ENCODE measurements around the gene ARFGEF2. TPM values are rescaled to one million over a fixed set of nuclear protein-coding genes. Genes with fewer than 3 reads are reported as not detected.

ARFGEF2 gene
- total RNA-seq, 1 donor from 2014 or later, result 37.9 TPM

DNA sequence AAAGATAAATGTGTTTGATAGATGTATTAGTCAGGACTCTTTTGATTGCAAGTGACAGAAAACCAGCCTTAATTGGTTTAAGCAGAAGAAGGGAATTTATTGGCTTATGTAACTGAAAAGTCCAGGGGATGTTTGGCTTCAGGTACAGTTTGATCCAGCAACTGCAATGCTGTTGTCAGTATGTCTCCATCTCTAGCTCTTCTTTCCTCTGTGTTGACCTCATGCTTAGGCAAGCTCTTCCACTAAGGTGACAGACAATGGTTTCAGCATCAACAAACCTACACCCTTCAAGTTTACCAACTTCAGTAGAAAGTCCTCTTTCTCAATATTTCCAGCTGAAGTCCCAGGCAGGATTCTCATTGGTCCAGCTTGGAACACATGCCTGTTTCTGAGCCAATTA lies 28.1 kb upstream of the ARFGEF2 start:
- Histone ChIP-seq H3K4me3 (no peak overlapping the region), H3K9me3 (no peaks in the 10 kb centered on the region), H3K36me3 (no peaks in the 10 kb centered on the region), H3K27me3 (no peaks in the 10 kb centered on the region), H3K27ac (no peak overlapping the region), H3K4me1 (no peaks in the 10 kb centered on the region)
- intact Hi-C loops (cut with DNase I), result no loop called here
- TF ChIP-seq, protein P1, sequence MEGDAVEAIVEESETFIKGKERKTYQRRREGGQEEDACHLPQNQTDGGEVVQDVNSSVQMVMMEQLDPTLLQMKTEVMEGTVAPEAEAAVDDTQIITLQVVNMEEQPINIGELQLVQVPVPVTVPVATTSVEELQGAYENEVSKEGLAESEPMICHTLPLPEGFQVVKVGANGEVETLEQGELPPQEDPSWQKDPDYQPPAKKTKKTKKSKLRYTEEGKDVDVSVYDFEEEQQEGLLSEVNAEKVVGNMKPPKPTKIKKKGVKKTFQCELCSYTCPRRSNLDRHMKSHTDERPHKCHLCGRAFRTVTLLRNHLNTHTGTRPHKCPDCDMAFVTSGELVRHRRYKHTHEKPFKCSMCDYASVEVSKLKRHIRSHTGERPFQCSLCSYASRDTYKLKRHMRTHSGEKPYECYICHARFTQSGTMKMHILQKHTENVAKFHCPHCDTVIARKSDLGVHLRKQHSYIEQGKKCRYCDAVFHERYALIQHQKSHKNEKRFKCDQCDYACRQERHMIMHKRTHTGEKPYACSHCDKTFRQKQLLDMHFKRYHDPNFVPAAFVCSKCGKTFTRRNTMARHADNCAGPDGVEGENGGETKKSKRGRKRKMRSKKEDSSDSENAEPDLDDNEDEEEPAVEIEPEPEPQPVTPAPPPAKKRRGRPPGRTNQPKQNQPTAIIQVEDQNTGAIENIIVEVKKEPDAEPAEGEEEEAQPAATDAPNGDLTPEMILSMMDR (IDR thresholded peaks at IDR 0.05), result no peak
- DNase-seq (no peak), ATAC-seq (no peak)

DNA sequence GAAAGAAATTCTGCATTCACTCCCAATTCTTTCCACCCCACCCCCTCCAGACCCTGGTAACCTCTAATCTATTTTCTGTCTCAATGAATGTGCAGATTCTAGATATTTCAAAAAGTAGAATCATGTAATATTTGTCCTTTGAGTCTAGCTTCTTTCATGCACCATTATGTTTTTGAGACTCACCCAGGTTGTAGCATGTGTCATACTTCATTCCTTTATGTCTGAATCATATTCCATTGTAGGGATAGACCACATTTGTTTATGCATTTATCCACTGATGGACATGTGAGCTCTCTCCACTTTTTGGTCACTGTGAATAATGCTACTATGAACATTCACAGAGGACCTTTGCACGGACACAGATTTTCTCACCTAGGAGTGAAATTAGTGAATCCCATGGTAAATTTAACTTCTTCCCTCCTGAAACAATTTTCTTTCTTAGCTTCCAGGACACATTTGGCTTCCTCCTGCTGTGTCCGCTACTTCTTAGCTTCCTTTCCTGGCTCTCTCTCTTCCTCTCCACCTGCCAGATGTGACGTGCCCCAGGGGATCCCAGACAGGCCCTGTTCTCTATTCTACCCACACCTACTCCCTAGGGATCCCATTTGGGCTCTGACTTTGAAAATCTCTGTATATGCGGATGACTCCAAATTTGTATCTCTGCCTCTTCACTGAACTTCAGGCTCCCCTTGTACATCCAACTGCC lies 24.1 kb upstream of the ARFGEF2 start:
- Histone ChIP-seq H3K4me1 (no peaks in the 10 kb centered on the region), H3K27me3 (no peaks in the 10 kb centered on the region), H3K36me3 (no peaks in the 10 kb centered on the region), H3K9me3 (no peaks in the 10 kb centered on the region), H3K27ac (no peak overlapping the region), H3K4me3 (no peak overlapping the region)
- DNase-seq (no peak), ATAC-seq (no peak)
- intact Hi-C loops (cut with DNase I), result no loop called here
- TF ChIP-seq, protein P1 (IDR thresholded peaks at IDR 0.05), result no peak

DNA sequence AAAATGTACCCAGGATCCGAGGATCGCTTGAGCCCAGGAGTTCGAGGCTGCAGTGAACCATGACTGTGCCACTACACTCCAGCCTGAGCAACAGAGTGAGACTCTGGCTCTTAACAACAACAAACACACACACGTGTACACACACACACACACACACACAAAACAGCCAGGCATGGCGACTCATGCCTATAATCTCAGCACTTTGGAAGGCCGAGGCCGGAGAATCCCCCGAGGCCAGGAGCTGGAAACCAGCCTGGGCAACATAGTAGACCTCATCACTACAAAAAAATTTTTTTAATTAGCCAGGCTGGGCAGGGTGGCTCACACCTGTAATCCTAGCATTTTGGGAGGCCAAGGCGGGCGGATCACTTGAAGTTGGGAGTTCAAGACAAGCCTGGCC lies 23.3 kb upstream of the ARFGEF2 start:
- Histone ChIP-seq H3K36me3 (no peaks in the 10 kb centered on the region), H3K27ac (no peak overlapping the region), H3K27me3 (no peaks in the 10 kb centered on the region), H3K4me3 (no peak overlapping the region), H3K9me3 (no peaks in the 10 kb centered on the region), H3K4me1 (no peaks in the 10 kb centered on the region)
- TF ChIP-seq, protein P1 (IDR thresholded peaks at IDR 0.05), result no peak
- intact Hi-C loops (cut with DNase I), result no loop called here
- ATAC-seq, result no peak
- no peak for DNase-seq

DNA sequence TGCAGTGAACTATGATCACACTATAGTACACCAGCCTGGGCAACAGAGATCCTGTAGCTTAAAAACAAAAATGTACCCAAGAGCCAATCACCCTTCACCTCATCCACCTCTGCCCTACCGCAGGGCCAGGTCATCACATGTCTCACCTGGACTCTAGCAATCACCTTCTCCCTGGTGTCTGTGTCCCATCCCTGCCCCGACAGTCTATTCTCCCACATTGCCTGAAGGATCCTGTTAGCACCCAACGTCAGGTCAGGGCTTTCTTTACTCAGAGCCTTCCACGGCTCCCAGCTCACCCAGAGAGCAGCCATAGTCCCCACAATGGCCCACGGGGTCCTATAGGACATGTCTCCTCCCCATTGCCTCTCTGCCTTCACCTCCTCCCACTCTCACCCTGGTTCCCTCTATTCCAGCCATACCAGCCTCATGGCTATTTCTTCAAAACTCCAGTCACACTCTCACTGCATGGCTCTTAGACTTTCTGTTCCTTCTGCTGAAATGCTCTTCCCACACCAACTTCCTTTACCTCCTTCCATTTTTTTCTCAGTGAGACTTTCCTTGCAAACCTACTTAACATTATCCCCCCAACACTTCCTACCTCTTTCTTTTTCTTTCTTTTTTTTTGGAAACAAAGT lies 22.5 kb upstream of the ARFGEF2 start:
- intact Hi-C loops (cut with DNase I), result no loop called here
- no peaks in the 10 kb centered on the region for H3K4me1 ChIP-seq
- no peak overlapping the region for H3K27ac ChIP-seq
- TF ChIP-seq, protein P1 (IDR thresholded peaks at IDR 0.05), result no peak
- DNase-seq (no peak), ATAC-seq (peak; percentile 59)
- no peaks in the 10 kb centered on the region for H3K36me3 ChIP-seq
- H3K9me3 ChIP-seq, result no peaks in the 10 kb centered on the region
- no peak overlapping the region for H3K4me3 ChIP-seq
- no peaks in the 10 kb centered on the region for H3K27me3 ChIP-seq

DNA sequence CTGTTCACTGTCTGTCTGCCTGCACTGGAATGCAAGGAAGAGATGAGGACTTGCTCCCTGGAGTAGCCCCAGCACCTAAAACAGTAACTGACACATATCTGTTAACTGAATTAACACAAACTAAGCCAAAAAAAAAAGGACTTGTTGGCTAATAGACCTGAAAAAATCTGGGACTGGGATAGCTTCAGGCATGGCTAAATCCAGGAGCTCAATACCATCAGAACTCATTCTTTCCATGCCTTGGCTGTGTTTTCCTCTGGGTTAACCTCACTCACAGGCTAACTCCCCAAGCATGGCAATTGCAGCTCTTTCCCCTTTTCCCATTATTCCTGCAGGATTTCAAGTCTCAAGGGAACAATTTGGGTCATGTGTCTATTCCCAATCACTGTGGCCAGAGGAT lies 21.6 kb upstream of the ARFGEF2 start:
- Histone ChIP-seq H3K36me3 (no peaks in the 10 kb centered on the region), H3K4me1 (peaks cover 3% of the 10 kb centered on the region), H3K27me3 (no peaks in the 10 kb centered on the region), H3K4me3 (no peak overlapping the region), H3K27ac (no peak overlapping the region), H3K9me3 (no peaks in the 10 kb centered on the region)
- intact Hi-C loops (cut with DNase I), result no loop called here
- no peak for DNase-seq
- TF ChIP-seq, protein P1 (IDR thresholded peaks at IDR 0.05), result no peak
- no peak for ATAC-seq

All from upper lobe of right lung (tissue), 1 donor.